Measurements from ENCODE around the gene SNAI3. TPM values are rescaled to one million over a fixed set of nuclear protein-coding genes. Genes with fewer than 3 reads are reported as not detected.

Gene SNAI3
- total RNA-seq, 4 donors from 2014 or later: 1.2 to 2.2 (median 1.6) TPM

- intact Hi-C loops (cut with DNase I; ENCODE audit: low total_unique reads): no loop called here
- H3K36me3 ChIP-seq: peaks cover 0 to 32% of the 10 kb centered on the region in 2 donors
- no peak for ATAC-seq
Observed at GRCh38 chr16:88696441-88696840, 10.1 kb upstream of the SNAI3 start.

GRCh38 chr16:88695753-88696152, 9.4 kb upstream of the SNAI3 start:
- ATAC-seq (peak; percentile 80), DNase-seq (peak; percentile 46 to 71)
- TF ChIP-seq POLR2A (IDR thresholded peaks at IDR 0.05): no peak
- no peak for TF ChIP-seq CTCF (IDR thresholded peaks at IDR 0.05 in 4 of 5, conservative IDR thresholded peaks at IDR 0.05 in 1 of 5)
- H3K4me1 ChIP-seq: peaks cover 7 to 12% of the 10 kb centered on the region in 2 donors
- H3K27me3 ChIP-seq: no peaks in the 10 kb centered on the region
- H3K36me3 ChIP-seq: peaks cover 0 to 32% of the 10 kb centered on the region in 2 donors
- peak overlapping the region; percentile 56 to 75 (median 67) for H3K27ac ChIP-seq
- H3K4me3 ChIP-seq: no peak overlapping the region
- H3K9me3 ChIP-seq: no peaks in the 10 kb centered on the region
- in situ Hi-C loops (cut with MboI; ENCODE audit: low sequenced_read_pairs in 4 of 4): no loop called here
- intact Hi-C loops (cut with DNase I; ENCODE audit: low total_unique reads): no loop called here

More at GRCh38 chr16:88696441-88696840, 10.1 kb upstream of the SNAI3 start:
- TF ChIP-seq CTCF (IDR thresholded peaks at IDR 0.05 in 4 of 5, conservative IDR thresholded peaks at IDR 0.05 in 1 of 5) (no peak), POLR2A (IDR thresholded peaks at IDR 0.05) (no peak)
- Histone ChIP-seq H3K4me1 (peaks cover 10 to 12% of the 10 kb centered on the region in 2 donors), H3K27ac (peak overlapping the region in 3 of 4 donors; percentile 66 to 75 (median 68)), H3K27me3 (no peaks in the 10 kb centered on the region), H3K9me3 (no peaks in the 10 kb centered on the region), H3K4me3 (no peak overlapping the region)
- in situ Hi-C loops (cut with MboI; ENCODE audit: low sequenced_read_pairs in 4 of 4): no loop called here
- no peak for DNase-seq

GRCh38 chr16:88695218-88695617, 8.9 kb upstream of the SNAI3 start:
- H3K27ac ChIP-seq: peak overlapping the region; percentile 56 to 75 (median 67)
- no peak for DNase-seq
- H3K27me3 ChIP-seq: no peaks in the 10 kb centered on the region
- peaks cover 7 to 12% of the 10 kb centered on the region in 2 donors for H3K4me1 ChIP-seq
- intact Hi-C loops (cut with DNase I; ENCODE audit: low total_unique reads): no loop called here
- peaks cover 0 to 32% of the 10 kb centered on the region in 2 donors for H3K36me3 ChIP-seq
- no peak overlapping the region for H3K4me3 ChIP-seq
- in situ Hi-C loops (cut with MboI; ENCODE audit: low sequenced_read_pairs in 4 of 4): no loop called here
- TF ChIP-seq CTCF (IDR thresholded peaks at IDR 0.05 in 4 of 5, conservative IDR thresholded peaks at IDR 0.05 in 1 of 5) (no peak), POLR2A (IDR thresholded peaks at IDR 0.05) (no peak)
- peak; percentile 17 to 23 for ATAC-seq
- H3K9me3 ChIP-seq: no peaks in the 10 kb centered on the region

- H3K4me1 ChIP-seq: peaks cover 7 to 12% of the 10 kb centered on the region in 2 donors
- H3K27me3 ChIP-seq: no peaks in the 10 kb centered on the region
- H3K9me3 ChIP-seq: no peaks in the 10 kb centered on the region
- DNase-seq: no peak
- in situ Hi-C loops (cut with MboI; ENCODE audit: low sequenced_read_pairs in 4 of 4) (no loop called here), intact Hi-C loops (cut with DNase I; ENCODE audit: low total_unique reads) (no loop called here)
- no peak overlapping the region for H3K27ac ChIP-seq
- peaks cover 0 to 31% of the 10 kb centered on the region in 2 donors for H3K36me3 ChIP-seq
- no peak for TF ChIP-seq CTCF (IDR thresholded peaks at IDR 0.05 in 4 of 5, conservative IDR thresholded peaks at IDR 0.05 in 1 of 5)
- no peak for TF ChIP-seq POLR2A (IDR thresholded peaks at IDR 0.05)
- H3K4me3 ChIP-seq: no peak overlapping the region
- no peak for ATAC-seq
Observed at GRCh38 chr16:88694221-88695087, 8.1 kb upstream of the SNAI3 start.

All from gastrocnemius medialis (tissue), 4 donors.